NCI-H1694 treated with DMSO at 0.1 percent for 48 hours (cell line): Measurements from ENCODE around the gene LIMS4.
"Not testable (repeated sequence)": the region's sequence is repeated elsewhere in the genome, so short reads cannot be mapped to it uniquely, and the experiment has no call there.

Source experiments
- DNase-seq: peaks from one replicate; lab custom pipeline; 2025; lab: John Stamatoyannopoulos, UW

Gene LIMS4

GRCh38 chr2:110449127-110449947 is 23.3 kb downstream of the LIMS4 start:
- not testable (repeated sequence) for DNase-seq

DNA sequence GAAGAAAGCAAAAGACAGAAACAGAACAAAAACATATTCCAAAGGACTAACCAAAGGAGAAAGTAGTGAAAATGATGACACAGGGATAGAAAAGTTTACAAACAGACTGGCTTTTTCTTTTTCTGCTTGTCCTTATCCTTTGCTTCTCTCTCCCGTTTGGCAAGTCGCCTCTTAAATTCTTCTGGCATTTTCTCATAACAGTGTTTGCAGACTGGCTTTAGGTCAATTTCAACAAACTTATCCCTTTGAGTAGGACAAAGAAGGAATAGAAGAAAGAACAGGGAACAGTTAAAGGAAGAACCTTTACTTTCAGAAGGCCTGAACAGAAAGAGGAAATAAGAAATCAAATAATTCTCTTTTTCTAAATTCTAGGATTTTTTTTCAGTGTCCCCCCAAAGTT is 26.0 kb downstream of the LIMS4 start:
- not testable (repeated sequence) for DNase-seq

DNA sequence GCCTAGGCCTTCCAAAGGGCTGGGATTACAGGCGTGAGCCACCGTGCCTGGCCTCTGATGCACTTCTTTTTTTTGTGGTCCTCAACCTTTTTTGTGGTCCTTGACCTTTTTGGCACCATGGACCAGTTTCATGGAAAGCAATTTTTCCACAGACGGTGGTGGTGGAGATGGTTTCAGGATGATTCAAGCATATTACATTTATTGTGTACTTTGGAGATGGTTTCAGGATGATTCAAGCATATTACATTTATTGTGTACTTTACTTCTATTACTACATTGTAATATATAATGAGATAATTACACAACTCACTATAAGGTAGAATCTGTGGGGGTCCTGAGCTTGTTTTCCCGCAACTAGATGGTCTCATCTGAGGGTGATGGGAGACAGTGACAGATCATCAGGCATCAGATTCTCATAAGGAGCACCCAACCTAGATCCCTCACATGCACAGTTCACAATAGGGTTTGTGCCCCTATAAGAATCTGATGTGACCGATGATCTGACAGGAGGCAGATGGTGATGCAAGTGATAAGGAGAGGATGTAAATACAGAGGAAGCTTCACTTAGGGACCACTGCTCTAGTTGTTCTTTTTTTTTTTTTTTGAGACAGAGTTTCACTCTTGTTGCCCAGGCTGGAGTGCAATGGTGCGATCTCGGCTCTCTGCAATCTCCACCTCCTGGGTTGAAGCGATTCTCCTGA is 29.2 kb downstream of the LIMS4 start:
- not testable (repeated sequence) for DNase-seq

- DNase-seq = not testable (repeated sequence)
Measured at GRCh38 chr2:110441905-110442304, 30.7 kb downstream of the LIMS4 start.

- not testable (repeated sequence) for DNase-seq
Measured at GRCh38 chr2:110434565-110434964, 38.1 kb downstream of the LIMS4 start.

DNA sequence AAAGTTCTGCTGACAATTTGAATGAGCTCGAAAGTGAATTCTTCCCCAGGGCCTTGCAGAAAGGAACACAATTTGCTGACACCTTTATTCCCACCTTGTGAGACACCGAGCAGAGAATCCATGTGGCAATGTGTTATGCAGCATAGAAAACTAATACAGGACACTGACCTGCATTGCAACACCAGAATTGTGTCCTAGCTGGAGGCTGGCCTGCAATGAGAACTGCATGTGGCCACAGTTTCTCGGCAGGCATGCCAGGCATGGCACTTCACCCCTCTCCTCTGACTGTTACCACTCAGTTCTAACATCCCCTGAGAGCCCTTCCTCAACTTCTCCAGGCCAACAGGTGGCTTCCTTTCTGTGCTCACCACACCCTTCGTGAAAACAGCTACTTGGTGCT is 46.9 kb downstream of the LIMS4 start:
- DNase-seq = not testable (repeated sequence)

DNA sequence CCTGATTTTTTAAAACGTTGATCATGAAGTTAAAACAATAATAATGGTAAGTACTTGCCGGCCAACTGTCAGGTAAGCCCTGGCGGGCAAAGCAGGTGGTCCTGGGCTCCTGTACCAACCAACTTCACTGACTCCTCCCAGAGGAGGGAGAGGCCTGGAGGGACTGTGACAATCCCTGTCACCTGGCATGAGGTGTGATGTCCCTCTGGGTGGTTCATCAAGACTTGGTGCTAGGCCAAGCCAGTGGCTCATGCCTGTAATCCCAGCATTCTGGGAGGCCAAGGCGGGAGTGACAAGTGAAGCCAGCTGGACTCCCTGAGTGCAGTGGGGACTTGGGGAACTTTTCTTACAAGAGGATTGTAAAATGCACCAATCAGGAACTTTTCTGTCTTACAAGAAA is 48.2 kb downstream of the LIMS4 start:
- not testable (repeated sequence) for DNase-seq

DNA sequence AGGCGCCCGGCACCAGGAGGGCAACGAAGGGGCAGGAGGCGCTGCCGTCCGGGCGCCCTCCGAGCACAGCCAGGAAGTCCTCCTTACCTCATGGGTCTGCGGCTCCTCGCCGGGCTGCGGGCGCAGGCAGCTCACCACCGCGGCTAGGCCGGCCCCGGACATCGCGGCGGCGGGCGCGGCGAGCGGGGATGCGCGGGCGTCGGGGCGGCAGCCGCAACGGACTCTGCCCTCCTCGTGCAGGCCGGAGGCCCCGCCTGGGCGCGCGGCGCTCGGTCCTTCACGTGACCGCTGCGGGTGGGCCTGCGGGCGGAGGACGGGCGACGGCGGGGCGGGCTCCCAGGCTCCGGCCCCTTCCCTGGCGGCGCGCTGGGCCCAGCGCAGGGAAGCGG is 49.0 kb downstream of the LIMS4 start:
- not testable (repeated sequence) for DNase-seq

DNA sequence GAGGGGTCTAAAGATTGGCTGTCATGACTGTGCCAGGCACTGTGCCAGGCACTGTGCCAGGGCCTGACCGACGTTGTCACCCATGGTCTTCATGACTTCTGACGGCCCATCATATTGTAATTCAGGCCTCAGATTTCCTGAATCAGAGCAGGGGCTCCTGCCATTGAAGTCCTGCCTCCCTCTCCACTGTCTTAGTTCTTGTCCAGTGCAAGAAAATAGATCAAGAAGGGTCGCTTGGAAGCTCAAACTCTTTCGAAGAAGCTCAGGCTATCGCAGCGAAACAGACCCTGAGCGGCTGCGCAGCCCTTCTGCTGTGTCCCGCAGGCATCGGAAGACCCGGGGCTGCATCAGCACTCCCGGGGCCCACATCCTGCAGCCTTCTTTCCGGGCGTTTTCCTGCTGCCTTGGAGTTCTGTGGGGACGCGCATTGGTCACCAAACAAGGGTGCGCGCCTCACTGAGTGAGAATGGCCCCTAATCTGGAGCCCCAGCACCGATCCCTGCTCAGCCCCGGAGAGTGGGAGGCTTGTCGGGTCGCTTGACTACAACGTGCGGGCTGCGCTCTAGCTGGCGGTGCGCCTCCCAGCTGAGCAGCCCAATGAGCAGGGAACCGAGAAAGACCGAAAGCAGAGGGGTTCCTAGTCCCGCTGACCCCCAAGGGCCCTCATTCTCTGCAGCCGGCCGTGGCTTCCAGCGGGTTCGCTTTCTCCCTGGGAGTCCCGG is 49.6 kb downstream of the LIMS4 start:
- not testable (repeated sequence) for DNase-seq

GRCh38 chr2:110420641-110421354 is 51.8 kb downstream of the LIMS4 start:
- not testable (repeated sequence) for DNase-seq

DNA sequence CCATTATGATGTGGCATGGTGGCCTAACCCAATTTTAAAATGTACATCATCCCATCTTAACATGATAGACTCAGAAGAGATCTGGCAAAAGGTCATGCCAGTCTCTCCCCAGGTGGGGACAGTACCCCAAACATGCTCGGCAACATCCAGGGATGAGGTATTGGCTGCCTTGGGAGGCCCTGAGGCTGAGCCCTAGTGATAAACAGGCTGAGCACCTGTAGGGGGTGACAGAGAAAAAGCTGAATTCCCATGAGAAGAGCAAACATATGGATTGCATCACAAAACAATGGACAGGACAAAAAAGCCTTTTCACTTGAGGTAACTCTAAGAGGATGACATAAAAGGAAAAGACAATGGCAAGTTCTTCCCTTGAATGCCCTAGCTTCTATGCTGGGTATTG is 65.5 kb downstream of the LIMS4 start:
- not testable (repeated sequence) for DNase-seq

GRCh38 chr2:110404988-110405387 is 67.6 kb downstream of the LIMS4 start:
- not testable (repeated sequence) for DNase-seq

- DNase-seq = not testable (repeated sequence)
Measured at GRCh38 chr2:110404246-110404645, 68.4 kb downstream of the LIMS4 start.

DNA sequence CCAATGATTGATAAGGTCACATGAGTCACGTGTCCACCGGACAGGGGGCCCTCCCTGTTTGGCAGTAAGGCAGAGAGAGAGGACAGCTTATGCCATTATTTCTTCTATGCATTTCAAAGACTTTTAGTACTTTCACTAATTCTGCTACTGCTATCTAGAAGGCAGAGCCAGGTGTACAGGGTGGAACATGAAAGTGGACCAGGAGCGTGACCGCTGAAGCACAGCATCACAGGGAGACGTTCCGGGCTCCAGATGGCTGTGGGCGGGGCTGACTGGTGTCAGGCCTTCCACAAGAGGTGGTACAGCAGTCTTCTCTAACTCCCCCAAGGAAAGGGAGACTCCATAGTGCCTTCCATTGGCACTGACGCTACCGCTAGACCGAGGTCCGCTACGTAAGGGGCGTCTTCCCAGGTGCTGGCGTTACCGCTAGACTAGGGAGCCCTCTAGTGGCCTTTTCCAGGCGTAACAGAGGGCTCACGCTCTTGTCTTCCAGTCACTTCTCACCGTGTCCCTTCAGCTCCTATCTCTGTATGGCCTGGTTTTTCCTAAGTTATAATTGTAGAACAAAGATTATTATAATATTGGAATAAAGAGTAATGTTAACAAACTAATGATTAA is 71.5 kb downstream of the LIMS4 start:
- DNase-seq = not testable (repeated sequence)

DNA sequence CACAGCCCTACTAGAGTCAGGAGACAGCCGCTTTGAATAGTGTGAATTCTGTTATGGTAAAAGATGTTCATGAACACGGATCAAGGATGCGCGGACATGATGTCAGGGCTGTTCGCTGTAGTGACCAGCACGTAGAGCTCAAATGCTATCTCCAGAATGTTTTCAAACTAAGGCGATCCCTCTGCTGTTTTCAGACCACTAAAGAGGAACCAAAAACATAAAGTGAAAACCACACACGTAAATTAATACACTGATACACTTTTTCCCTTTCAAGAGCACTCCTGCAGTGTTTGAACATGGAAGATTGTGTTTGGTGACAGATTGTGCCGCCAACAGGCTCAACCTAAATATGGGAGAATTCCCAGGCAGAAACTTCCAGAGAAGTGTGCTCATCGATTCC is 73.2 kb downstream of the LIMS4 start:
- not testable (repeated sequence) for DNase-seq

GRCh38 chr2:110395990-110396389 is 76.6 kb downstream of the LIMS4 start:
- not testable (repeated sequence) for DNase-seq
